DMS79 treated with DMSO at 0.1 percent for 48 hours (cell line): ENCODE data around the gene ANO8.
"Not testable (repeated sequence)": the region's sequence is repeated elsewhere in the genome, so short reads cannot be mapped to it uniquely, and the experiment has no call there.

Source experiments
- DNase-seq: peaks from one replicate; lab custom pipeline; 2025; lab: John Stamatoyannopoulos, UW

Gene ANO8

DNA sequence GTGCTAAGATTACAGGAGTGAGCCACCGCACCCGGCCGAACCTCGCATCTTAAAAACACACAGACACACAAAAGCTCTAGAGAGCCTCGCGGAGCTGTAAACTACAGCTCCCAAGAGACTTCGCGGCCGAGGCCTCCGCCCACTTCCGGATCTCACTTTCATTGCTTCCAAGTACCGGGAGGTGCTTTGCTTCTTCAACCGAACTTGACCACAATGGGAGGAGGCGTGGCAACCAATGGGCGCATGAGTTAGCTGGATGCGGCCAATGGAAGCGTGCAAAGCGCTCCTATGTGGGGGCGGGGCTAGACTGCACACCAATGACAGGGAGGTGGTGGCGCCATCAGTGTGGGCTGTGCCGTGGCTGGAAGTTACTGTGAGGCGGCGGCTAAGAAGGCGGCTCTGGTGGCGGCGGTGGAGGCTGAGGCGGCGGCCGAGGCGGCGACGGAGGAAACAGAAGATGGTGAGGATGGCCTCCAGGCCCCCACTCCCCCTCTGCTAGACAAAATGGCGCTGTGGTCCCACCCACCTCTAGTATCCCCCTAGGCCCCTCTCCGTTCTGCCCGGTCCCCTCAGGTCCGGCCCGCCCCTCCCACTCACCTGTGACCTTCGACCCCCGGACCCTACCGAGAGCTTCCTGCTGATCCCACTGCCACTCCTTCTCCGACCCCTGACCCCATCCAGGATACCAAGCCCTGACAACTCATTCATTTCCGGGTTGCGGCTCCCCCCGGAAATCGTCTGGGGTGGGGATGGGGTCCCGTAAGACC, 25.3 kb downstream of the ANO8 start, which contains the start of gene DDA1:
DDA1 (plus strand) TSS at position 366 of the 767 bp plus-strand sequence; CDS start at position 458, 92 bp downstream.
- DNase-seq, result peak; percentile 98

- no peak for DNase-seq
These were observed 26.7 kb downstream of the ANO8 start for GRCh38 chr19:17307876-17308377.

- DNase-seq, result peak; percentile 62
These were observed 28.4 kb downstream of the ANO8 start for GRCh38 chr19:17306285-17306714.

DNA sequence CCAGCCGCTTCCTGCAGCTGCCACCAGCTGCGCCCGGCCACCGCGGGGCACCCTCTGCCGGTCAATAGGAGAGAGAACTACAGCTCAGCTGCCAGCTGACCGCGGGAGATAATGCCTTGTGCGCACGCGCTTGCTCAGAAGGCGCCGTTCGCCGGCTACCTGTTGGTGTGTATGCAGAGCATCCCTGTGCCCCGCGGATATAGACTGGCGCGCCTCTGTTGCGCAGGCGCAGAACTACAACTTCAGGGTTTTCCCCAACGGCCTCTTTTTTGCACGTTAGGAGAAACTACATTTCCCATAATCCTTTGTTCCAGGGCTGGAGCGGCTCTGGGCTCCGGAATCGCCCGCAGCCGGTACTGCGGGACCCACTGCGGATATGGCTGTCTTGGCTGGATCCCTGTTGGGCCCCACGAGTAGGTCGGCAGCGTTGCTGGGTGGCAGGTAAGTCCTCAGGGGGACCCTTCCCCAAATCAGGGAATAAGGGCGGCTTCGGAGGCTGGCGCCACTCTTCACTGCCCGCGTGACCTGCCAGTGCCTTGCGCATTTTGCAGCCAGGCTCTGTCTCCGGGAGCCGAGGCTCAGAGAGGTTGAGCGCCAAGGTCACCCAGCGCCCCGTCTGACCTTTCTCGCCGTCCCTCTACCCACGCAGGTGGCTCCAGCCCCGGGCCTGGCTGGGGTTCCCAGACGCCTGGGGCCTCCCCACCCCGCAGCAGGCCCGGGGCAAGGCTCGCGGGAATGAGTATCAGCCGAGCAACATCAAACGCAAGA, 29.0 kb downstream of the ANO8 start, which contains the start of gene MRPL34:
MRPL34 (plus strand) TSS at position 356 of the 768 bp plus-strand sequence; CDS start at position 377, 21 bp downstream.
- peak; percentile 99 for DNase-seq

DNA sequence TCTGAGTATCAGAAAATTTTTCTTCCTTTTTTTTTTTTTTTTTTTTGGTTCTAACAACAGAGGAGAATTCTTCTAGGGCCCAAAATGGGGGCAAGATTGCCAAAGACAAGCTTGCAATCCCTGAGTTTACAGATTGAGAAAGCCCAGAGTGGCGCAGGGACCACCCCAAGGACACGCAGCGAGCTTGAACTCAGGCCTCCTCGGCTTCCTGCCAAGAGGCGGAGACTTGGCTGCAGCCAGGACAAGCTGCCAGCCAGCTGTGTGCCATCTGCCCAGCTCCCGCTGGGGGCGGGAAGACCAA, 29.5 kb downstream of the ANO8 start:
- DNase-seq, result no peak

GRCh38 chr19:17304386-17305215, 30.1 kb downstream of the ANO8 start:
- peak; percentile 94 for DNase-seq

DNA sequence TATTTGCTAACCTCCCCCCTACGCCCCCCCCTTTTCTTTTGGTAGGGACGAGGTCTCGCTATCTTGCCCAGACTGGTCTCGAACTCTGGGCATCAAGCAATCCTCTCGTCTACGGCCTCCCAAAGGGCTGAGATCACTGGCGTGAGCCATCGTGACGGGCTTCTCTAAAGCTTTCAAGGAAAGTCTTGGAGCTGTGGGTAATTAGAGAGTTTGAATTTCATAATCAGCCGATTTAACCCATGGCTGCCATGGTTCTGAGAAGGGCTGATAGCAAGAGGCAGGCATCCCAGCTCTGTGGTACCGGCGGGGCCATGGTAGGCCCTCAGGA, 30.8 kb downstream of the ANO8 start:
- DNase-seq, result peak; percentile 76

DNA sequence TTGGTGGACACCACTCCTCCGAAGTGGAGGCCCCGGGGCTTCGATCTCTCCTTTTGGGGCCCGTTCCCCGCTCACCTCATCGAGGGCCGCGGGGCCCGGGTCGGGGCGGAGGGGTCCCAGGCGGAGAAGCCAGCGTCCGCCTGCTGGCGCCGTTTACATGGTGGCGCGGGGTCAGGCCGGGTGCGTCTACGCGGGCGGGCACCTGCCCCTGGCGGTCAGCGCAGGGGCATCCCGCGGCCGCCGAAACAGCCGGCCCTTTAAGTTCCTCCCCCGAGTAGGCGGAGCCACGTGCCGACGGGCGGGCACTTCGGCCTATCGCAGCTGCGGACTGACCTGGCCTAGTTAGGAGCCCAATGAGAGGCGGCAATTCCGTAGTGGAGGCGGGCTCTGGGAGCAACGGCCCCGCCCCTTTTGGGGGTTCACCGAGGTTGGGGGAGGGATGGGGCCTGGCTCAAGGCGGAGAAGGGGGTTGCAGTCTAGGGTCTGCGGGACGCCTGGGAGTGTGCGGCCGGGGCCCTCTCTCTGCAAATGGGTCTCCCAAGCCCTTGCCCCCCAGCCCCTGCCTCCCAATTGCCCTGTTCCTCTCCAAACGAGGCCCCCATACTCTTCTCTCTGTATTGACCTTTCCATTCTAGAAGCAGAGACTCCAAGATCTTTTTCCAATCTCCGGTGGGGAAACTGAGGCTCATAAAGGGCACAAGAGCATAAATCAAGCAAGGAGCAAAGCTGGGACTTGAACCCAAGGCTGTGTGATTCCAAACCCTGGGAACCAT, 31.3 kb downstream of the ANO8 start, which contains the start of gene ABHD8:
ABHD8 (minus strand) TSS at position 259 of the 773 bp plus-strand sequence. CDS start 1,809 bp downstream, outside the sequence.
- peak; percentile 90 for DNase-seq

DNA sequence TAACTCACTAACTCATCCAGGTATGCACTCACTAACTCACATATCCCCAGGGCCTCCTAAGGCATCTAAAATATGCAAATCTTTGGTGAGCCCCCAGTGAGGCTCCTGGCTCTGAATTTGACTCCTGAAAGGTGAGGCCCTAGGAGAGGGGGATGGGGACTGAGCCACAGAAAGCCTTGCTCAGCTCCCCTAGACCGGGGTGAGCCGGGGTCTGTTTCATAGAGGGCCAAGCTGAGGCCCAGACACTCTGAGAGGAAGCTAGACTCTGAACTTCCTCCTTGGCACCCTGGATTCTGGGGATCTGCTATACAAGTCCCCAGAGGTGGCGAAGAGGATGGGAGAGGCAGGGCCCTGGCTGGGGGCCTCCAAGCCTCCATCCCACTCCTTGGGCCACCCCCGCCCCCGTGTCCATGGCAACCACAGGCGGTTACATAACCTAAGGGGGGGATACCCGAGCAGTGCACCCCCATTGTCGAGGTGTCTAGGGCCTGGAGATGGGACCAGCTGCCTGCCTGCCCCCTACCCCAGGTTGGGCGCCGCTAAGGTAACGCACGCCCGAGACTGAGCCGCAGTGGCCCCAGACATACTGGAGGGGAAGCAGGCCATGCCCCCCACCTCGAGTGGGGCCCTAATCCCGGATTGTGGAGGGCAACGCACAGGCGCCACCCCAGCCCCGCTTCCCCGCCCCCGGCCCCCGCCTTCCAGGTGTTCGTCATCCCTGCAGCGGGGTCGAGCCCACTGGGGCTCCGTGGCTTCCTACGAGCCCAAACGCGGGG, 32.1 kb downstream of the ANO8 start:
- no peak for DNase-seq

DNA sequence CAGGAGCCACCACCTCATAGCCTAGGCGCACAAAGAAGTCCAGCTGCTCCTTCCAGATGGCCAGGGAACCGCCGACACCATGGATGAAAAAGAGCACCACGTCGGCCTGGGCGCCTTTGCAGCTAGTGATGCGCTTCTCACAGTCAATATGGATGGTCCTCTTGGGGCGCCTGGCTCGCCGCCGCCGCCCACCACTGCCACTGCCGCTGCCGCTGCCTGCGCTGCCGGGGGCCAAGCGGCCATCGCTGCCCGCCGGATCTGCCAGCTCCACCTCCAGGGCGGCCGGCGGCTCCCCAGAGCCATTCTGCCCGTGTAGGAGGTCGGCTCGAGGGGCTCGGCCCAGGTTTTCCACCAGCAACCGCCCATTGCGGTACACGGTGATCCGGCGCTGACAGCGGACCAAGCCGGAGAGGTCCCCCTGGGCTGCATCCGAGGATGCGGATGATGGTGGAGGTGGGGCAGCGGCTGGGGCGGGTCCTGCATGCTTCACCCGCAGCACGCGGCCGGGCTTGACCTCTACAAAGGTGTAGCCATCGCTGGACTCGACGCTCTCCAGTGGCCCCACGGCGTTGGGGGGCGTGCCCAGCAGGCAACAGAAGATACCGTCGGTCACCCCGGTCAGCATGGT, 33.5 kb downstream of the ANO8 start:
- DNase-seq, result no peak

- no peak for DNase-seq
These were observed 37.7 kb downstream of the ANO8 start for GRCh38 chr19:17296976-17297375.

- no peak for DNase-seq
These were observed 38.4 kb downstream of the ANO8 start for GRCh38 chr19:17296273-17296672.

DNA sequence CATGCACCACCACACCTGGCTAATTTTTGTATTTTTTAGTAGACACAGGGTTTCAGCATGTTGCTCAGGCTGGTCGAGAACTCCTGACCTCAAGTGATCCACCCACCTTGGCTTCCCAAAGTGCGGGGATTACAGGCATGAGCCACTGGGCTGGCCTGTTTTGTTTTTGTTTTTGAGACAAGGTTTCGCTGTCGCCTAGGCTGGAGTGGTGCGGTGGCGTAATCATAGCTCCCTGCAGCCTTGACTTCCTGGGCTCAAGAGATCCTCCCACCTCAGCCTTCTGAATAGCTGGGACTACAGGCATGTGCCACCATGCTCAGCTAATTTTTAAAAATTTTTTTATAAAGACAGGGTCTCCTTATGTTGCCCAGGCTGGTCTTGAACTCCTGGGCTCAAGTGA, 39.1 kb downstream of the ANO8 start:
- DNase-seq, result not testable (repeated sequence)

GRCh38 chr19:17294051-17294891, 40.4 kb downstream of the ANO8 start:
- DNase-seq, result no peak

DNA sequence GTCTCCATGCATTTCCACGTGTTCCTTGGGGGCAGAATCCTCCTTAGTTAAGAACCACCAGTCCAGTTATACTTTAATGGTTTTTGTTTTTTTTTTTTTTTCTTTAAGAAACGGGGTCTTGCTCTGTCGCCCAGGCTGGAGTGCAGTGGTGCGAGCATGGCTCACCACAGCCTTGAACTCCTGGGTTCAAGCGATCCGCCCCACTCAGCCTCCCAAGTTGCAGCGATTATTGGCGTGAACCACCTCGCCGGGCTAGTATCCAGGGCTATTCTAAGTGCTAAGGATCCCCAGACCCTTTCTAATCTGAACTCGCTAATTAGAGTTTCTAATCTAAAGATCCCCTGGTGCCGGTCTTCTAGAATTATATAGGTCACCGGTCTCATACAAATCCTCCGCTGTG, 41.0 kb downstream of the ANO8 start:
- DNase-seq, result no peak

GRCh38 chr19:17292301-17293074, 42.2 kb downstream of the ANO8 start:
- no peak for DNase-seq

DNA sequence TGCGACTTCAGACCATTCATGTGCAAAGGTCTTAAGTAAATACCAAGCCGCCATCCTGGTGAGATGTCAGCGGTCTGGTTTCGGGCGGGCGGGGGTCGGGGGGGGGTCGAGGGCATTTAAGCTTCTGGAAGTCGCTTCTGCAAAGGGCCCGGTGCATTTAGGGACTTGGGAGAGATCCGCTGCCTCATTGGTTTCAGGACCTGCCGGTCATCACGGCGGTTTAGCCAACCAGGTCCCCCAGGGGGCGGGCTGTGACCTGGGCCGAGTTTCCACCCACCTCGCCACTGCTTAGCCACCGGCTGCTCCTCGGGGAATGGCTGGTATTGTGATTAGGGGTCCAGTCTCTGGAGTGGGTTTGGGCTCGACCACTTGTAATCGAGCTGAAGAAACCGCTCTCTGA, 45.2 kb downstream of the ANO8 start:
- no peak for DNase-seq

GRCh38 chr19:17286752-17287151, 47.9 kb downstream of the ANO8 start:
- no peak for DNase-seq
